ENCODE data around the gene PXMP2.

Gene PXMP2

GRCh38 chr12:132730353-132730752 is 43.0 kb downstream of the PXMP2 start:
- Histone ChIP-seq H3K27me3 (ENCODE audit: control insufficient read depth, insufficient read depth, low read length) (no peaks in the 10 kb centered on the region), H3K4me1 (ENCODE audit: control insufficient read depth, insufficient read depth, low read length) (no peaks in the 10 kb centered on the region), H3K9ac (ENCODE audit: low read depth, low read length) (no peak overlapping the region), H3K4me3 (ENCODE audit: low read depth, low read length) (no peak overlapping the region), H3K36me3 (ENCODE audit: control insufficient read depth, insufficient read depth, low read length) (peaks cover 71% of the 10 kb centered on the region), H3K9me3 (ENCODE audit: control insufficient read depth, insufficient read depth, low read length) (no peaks in the 10 kb centered on the region)

GRCh38 chr12:132731574-132731973 is 44.2 kb downstream of the PXMP2 start:
- Histone ChIP-seq H3K27me3 (ENCODE audit: control insufficient read depth, insufficient read depth, low read length) (no peaks in the 10 kb centered on the region), H3K9ac (ENCODE audit: low read depth, low read length) (no peak overlapping the region), H3K4me3 (ENCODE audit: low read depth, low read length) (no peak overlapping the region), H3K36me3 (ENCODE audit: control insufficient read depth, insufficient read depth, low read length) (peaks cover 75% of the 10 kb centered on the region), H3K4me1 (ENCODE audit: control insufficient read depth, insufficient read depth, low read length) (no peaks in the 10 kb centered on the region), H3K9me3 (ENCODE audit: control insufficient read depth, insufficient read depth, low read length) (no peaks in the 10 kb centered on the region)

DNA sequence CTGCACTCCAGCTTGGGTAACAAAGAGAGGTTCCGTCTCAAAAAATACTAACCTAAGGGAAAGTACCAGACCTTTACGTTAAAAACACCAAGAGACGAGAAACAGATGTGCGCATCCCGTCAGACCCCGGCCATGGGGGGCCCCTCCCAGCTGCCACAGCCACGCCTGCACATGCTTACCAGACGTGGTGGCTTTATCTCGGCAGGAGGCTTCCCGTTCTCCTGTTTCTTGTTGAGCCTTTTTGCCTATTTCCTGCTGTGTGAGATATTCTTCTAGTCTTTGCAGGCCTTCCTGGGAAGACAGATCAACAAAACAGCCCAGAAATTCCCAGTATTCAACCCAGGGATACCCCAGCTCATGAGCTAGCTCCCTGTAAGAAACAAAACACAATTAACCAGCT is 46.8 kb downstream of the PXMP2 start:
- Histone ChIP-seq H3K27me3 (ENCODE audit: control insufficient read depth, insufficient read depth, low read length) (no peaks in the 10 kb centered on the region), H3K4me3 (ENCODE audit: low read depth, low read length) (no peak overlapping the region), H3K4me1 (ENCODE audit: control insufficient read depth, insufficient read depth, low read length) (no peaks in the 10 kb centered on the region), H3K9ac (ENCODE audit: low read depth, low read length) (no peak overlapping the region), H3K9me3 (ENCODE audit: control insufficient read depth, insufficient read depth, low read length) (no peaks in the 10 kb centered on the region), H3K36me3 (ENCODE audit: control insufficient read depth, insufficient read depth, low read length) (peaks cover 73% of the 10 kb centered on the region)

DNA sequence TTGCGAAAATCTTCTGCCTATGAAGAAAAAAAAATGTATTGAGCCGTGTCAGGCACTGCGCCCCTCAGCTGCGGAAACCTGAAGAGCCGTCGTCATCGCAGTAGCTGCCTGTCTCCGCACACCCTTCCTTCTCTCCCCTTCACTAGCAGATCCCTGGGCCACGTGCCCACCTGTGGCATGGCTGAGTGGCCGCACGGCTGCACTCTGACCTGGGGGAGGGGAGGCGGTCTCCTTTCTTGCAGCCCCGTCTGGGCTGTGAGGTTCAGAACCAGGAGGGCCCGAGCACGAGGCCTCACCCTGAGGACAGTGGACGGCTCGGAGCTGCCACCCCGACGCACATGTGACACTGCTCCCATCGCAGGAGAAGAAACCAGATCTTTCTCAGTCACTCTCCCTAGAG is 48.1 kb downstream of the PXMP2 start:
- H3K9me3 ChIP-seq (ENCODE audit: control insufficient read depth, insufficient read depth, low read length): no peaks in the 10 kb centered on the region
- H3K36me3 ChIP-seq (ENCODE audit: control insufficient read depth, insufficient read depth, low read length): peaks cover 74% of the 10 kb centered on the region
- H3K9ac ChIP-seq (ENCODE audit: low read depth, low read length): no peak overlapping the region
- no peak overlapping the region for H3K4me3 ChIP-seq (ENCODE audit: low read depth, low read length)
- no peaks in the 10 kb centered on the region for H3K27me3 ChIP-seq (ENCODE audit: control insufficient read depth, insufficient read depth, low read length)
- H3K4me1 ChIP-seq (ENCODE audit: control insufficient read depth, insufficient read depth, low read length): no peaks in the 10 kb centered on the region

- peaks cover 77% of the 10 kb centered on the region for H3K36me3 ChIP-seq (ENCODE audit: control insufficient read depth, insufficient read depth, low read length)
- no peaks in the 10 kb centered on the region for H3K27me3 ChIP-seq (ENCODE audit: control insufficient read depth, insufficient read depth, low read length)
- H3K9me3 ChIP-seq (ENCODE audit: control insufficient read depth, insufficient read depth, low read length): no peaks in the 10 kb centered on the region
Observed at GRCh38 chr12:132736378-132736777, 49.0 kb downstream of the PXMP2 start.

DNA sequence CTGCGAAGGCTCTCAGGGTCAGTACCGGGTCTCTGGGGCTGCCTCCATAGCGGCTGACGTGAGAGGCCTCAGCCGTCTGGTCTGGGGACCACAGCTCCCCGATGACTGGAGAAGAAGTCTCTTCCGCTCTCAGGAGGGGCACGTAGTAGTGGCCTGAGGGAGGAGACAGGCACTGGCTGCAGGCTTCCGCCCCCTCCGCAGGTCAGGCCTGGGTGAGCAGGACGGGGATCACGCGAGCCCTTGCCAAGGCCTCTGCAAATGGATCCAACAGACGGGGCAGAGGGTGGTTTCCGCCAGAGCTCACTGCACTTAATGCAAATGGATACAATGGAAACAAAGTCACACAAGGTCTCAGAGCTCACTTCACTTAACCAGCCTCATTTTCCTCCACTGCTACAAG is 49.5 kb downstream of the PXMP2 start:
- no peaks in the 10 kb centered on the region for H3K27me3 ChIP-seq (ENCODE audit: control insufficient read depth, insufficient read depth, low read length)
- H3K4me1 ChIP-seq (ENCODE audit: control insufficient read depth, insufficient read depth, low read length): no peaks in the 10 kb centered on the region
- no peak overlapping the region for H3K4me3 ChIP-seq (ENCODE audit: low read depth, low read length)
- peaks cover 76% of the 10 kb centered on the region for H3K36me3 ChIP-seq (ENCODE audit: control insufficient read depth, insufficient read depth, low read length)
- no peak overlapping the region for H3K9ac ChIP-seq (ENCODE audit: low read depth, low read length)
- no peaks in the 10 kb centered on the region for H3K9me3 ChIP-seq (ENCODE audit: control insufficient read depth, insufficient read depth, low read length)

More at GRCh38 chr12:132736378-132736777, 49.0 kb downstream of the PXMP2 start:
- Histone ChIP-seq H3K9ac (ENCODE audit: low read depth, low read length) (no peak overlapping the region), H3K4me1 (ENCODE audit: control insufficient read depth, insufficient read depth, low read length) (no peaks in the 10 kb centered on the region), H3K4me3 (ENCODE audit: low read depth, low read length) (no peak overlapping the region)

GRCh38 chr12:132739600-132740312 is 52.4 kb downstream of the PXMP2 start:
- Histone ChIP-seq H3K27me3 (ENCODE audit: control insufficient read depth, insufficient read depth, low read length) (no peaks in the 10 kb centered on the region), H3K9me3 (ENCODE audit: control insufficient read depth, insufficient read depth, low read length) (no peaks in the 10 kb centered on the region), H3K36me3 (ENCODE audit: control insufficient read depth, insufficient read depth, low read length) (peaks cover 80% of the 10 kb centered on the region), H3K9ac (ENCODE audit: low read depth, low read length) (no peak overlapping the region), H3K4me3 (ENCODE audit: low read depth, low read length) (no peak overlapping the region), H3K4me1 (ENCODE audit: control insufficient read depth, insufficient read depth, low read length) (no peaks in the 10 kb centered on the region)

DNA sequence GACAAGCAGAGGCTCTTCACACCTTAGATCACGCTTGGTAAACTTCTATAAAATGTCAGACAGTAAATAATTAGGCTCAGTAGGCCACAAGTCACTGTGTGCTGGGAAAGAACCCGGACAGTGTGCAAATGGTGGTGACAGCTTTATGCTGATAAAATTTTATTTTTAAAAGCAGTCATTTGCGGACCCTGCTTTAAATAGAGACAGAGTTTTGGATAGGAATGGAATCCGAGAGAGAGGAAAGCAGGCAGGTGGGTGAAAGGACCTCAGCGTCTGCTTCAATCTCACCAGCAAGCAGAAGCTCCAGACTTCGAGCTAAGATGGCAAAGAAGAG is 52.9 kb downstream of the PXMP2 start:
- Histone ChIP-seq H3K9me3 (ENCODE audit: control insufficient read depth, insufficient read depth, low read length) (no peaks in the 10 kb centered on the region), H3K4me3 (ENCODE audit: low read depth, low read length) (no peak overlapping the region), H3K4me1 (ENCODE audit: control insufficient read depth, insufficient read depth, low read length) (no peaks in the 10 kb centered on the region), H3K27me3 (ENCODE audit: control insufficient read depth, insufficient read depth, low read length) (no peaks in the 10 kb centered on the region), H3K9ac (ENCODE audit: low read depth, low read length) (no peak overlapping the region), H3K36me3 (ENCODE audit: control insufficient read depth, insufficient read depth, low read length) (peaks cover 80% of the 10 kb centered on the region)

- Histone ChIP-seq H3K9me3 (ENCODE audit: control insufficient read depth, insufficient read depth, low read length) (no peaks in the 10 kb centered on the region), H3K36me3 (ENCODE audit: control insufficient read depth, insufficient read depth, low read length) (peaks cover 80% of the 10 kb centered on the region), H3K4me1 (ENCODE audit: control insufficient read depth, insufficient read depth, low read length) (no peaks in the 10 kb centered on the region), H3K4me3 (ENCODE audit: low read depth, low read length) (no peak overlapping the region), H3K9ac (ENCODE audit: low read depth, low read length) (no peak overlapping the region), H3K27me3 (ENCODE audit: control insufficient read depth, insufficient read depth, low read length) (no peaks in the 10 kb centered on the region)
Observed at GRCh38 chr12:132740652-132741051, 53.3 kb downstream of the PXMP2 start.

DNA sequence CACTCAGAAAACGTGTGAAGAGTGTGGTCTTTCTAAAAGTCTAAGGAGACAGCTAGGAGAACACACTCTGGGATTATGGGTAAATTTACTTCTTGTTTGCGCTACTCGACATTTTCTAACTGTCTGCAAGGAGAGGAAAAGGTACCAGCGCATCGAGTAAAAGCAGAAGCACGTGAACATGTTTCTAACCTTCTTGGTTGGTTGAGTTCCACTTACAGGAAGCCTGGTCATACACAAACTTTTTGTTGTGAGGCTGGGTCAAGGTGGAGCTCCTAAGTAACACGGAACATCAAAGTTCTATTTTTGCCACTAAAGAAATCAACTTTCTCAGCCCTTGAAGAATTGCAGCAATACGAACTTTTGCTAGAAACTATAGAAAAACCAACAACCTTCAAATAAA is 54.2 kb downstream of the PXMP2 start:
- no peak overlapping the region for H3K4me3 ChIP-seq (ENCODE audit: low read depth, low read length)
- no peaks in the 10 kb centered on the region for H3K9me3 ChIP-seq (ENCODE audit: control insufficient read depth, insufficient read depth, low read length)
- H3K4me1 ChIP-seq (ENCODE audit: control insufficient read depth, insufficient read depth, low read length): no peaks in the 10 kb centered on the region
- H3K36me3 ChIP-seq (ENCODE audit: control insufficient read depth, insufficient read depth, low read length): peaks cover 74% of the 10 kb centered on the region
- no peak overlapping the region for H3K9ac ChIP-seq (ENCODE audit: low read depth, low read length)
- H3K27me3 ChIP-seq (ENCODE audit: control insufficient read depth, insufficient read depth, low read length): no peaks in the 10 kb centered on the region

- Histone ChIP-seq H3K27me3 (ENCODE audit: control insufficient read depth, insufficient read depth, low read length) (no peaks in the 10 kb centered on the region), H3K36me3 (ENCODE audit: control insufficient read depth, insufficient read depth, low read length) (peaks cover 78% of the 10 kb centered on the region), H3K9ac (ENCODE audit: low read depth, low read length) (no peak overlapping the region), H3K4me3 (ENCODE audit: low read depth, low read length) (no peak overlapping the region), H3K9me3 (ENCODE audit: control insufficient read depth, insufficient read depth, low read length) (no peaks in the 10 kb centered on the region), H3K4me1 (ENCODE audit: control insufficient read depth, insufficient read depth, low read length) (no peaks in the 10 kb centered on the region)
Observed at GRCh38 chr12:132743831-132744230, 56.4 kb downstream of the PXMP2 start.

DNA sequence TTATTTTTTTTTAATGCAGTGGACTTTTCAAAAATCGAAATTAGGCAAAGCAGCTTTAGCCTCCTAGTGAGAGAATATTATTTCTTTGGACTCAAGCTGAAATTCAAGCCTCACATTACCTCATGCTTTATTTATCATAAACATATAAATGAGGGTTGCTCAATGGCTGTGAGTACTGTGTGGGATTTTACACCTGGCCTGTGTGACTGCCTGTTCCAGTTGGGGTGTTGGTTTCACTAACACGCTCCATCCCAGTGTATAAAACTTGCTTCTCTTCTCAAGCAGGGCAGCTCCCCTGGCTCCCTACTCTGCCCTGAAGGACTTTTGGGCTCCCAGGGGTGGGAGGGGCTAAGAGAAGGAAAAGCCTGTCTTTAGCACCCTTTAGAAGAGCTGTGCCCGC is 59.2 kb downstream of the PXMP2 start:
- H3K9me3 ChIP-seq (ENCODE audit: control insufficient read depth, insufficient read depth, low read length): no peaks in the 10 kb centered on the region
- H3K4me1 ChIP-seq (ENCODE audit: control insufficient read depth, insufficient read depth, low read length): no peaks in the 10 kb centered on the region
- H3K27me3 ChIP-seq (ENCODE audit: control insufficient read depth, insufficient read depth, low read length): no peaks in the 10 kb centered on the region
- H3K9ac ChIP-seq (ENCODE audit: low read depth, low read length): no peak overlapping the region
- H3K4me3 ChIP-seq (ENCODE audit: low read depth, low read length): no peak overlapping the region
- peaks cover 74% of the 10 kb centered on the region for H3K36me3 ChIP-seq (ENCODE audit: control insufficient read depth, insufficient read depth, low read length)

Data from iPS-15b (cell line).